CD4-positive, alpha-beta T cell treated with Interleukin-4 for 4 hours (primary cell): ENCODE results near the gene MVP.
"Not testable (repeated sequence)": the region's sequence is repeated elsewhere in the genome, so short reads cannot be mapped to it uniquely, and the experiment has no call there.

Source experiments
- DNase-seq: peaks from one replicate; pipeline ENCODE4 v3.0.0-alpha.2; 2020

The MVP gene

GRCh38 chr16:29844575-29845331 lies 24.5 kb downstream of the MVP start:
- no peak for DNase-seq

GRCh38 chr16:29845656-29846055 lies 25.4 kb downstream of the MVP start:
- no peak for DNase-seq

GRCh38 chr16:29848420-29849297 lies 28.4 kb downstream of the MVP start:
- DNase-seq = peak; percentile 75

- DNase-seq = no peak
Measured at GRCh38 chr16:29849505-29849904, 29.2 kb downstream of the MVP start.

GRCh38 chr16:29850998-29851397 lies 30.7 kb downstream of the MVP start:
- no peak for DNase-seq

- no peak for DNase-seq
Measured at GRCh38 chr16:29852654-29853053, 32.4 kb downstream of the MVP start.

GRCh38 chr16:29854520-29855100 lies 34.3 kb downstream of the MVP start:
- DNase-seq = no peak

- no peak for DNase-seq
Measured at GRCh38 chr16:29857133-29857760, 37.0 kb downstream of the MVP start.

- no peak for DNase-seq
Measured at GRCh38 chr16:29858149-29858849, 38.0 kb downstream of the MVP start.

GRCh38 chr16:29858974-29859373 lies 38.7 kb downstream of the MVP start:
- no peak for DNase-seq

GRCh38 chr16:29860218-29860617 lies 40.0 kb downstream of the MVP start:
- DNase-seq = no peak

GRCh38 chr16:29862383-29862883 lies 42.2 kb downstream of the MVP start:
- no peak for DNase-seq

- DNase-seq = peak; percentile 95
Measured at GRCh38 chr16:29862884-29863668, 42.8 kb downstream of the MVP start, which contains the start of gene CDIPT. Gene CDIPT, minus strand, starts transcription at chr16:29863226. Its CDS starts 369 bp downstream, at chr16:29862857.

- DNase-seq = no peak
Measured at GRCh38 chr16:29863669-29863984, 43.4 kb downstream of the MVP start.

- DNase-seq = no peak
Measured at GRCh38 chr16:29864205-29864604, 43.9 kb downstream of the MVP start.

GRCh38 chr16:29868396-29869009 lies 48.2 kb downstream of the MVP start:
- no peak for DNase-seq

GRCh38 chr16:29869067-29869466 lies 48.8 kb downstream of the MVP start:
- not testable (repeated sequence) for DNase-seq

GRCh38 chr16:29871822-29872546 lies 51.7 kb downstream of the MVP start:
- no peak for DNase-seq

- DNase-seq = no peak
Measured at GRCh38 chr16:29873319-29873718, 53.1 kb downstream of the MVP start.

- no peak for DNase-seq
Measured at GRCh38 chr16:29875206-29875605, 54.9 kb downstream of the MVP start.
